Smooth muscle cell (in vitro differentiated cells): ENCODE results near the gene STX3. TPM values are rescaled to one million over a fixed set of nuclear protein-coding genes. Genes with fewer than 3 reads are reported as not detected.
"Not testable (repeated sequence)": the region's sequence is repeated elsewhere in the genome, so short reads cannot be mapped to it uniquely, and the experiment has no call there.

Experiments used
- DNase-seq: peaks from one replicate; lab custom pipeline; 2025; ENCODE audit not compliant: unreplicated experiment; lab: John Stamatoyannopoulos, UW
- H2AFZ ChIP-seq: fragments of 200-600 bp; sonication (generic); 2 replicates; pipeline ENCODE4 v1.6.0; 2016; ENCODE audit warnings: antibody characterized with exemption, low read depth, mild to moderate bottlenecking
- H3F3A ChIP-seq: fragments of 200-600 bp; sonication (generic); 2 replicates; pipeline ENCODE4 v1.6.0; 2017; ENCODE audit warnings: antibody characterized with exemption, low read depth
- H3K27ac ChIP-seq: fragments of 200-600 bp; sonication (generic); 2 replicates; pipeline ENCODE4 v1.5.1; 2016; ENCODE audit warnings: low read depth, mild to moderate bottlenecking
- H3K27me3 ChIP-seq: fragments of 200-600 bp; sonication (generic); 2 replicates; pipeline ENCODE4 v1.6.1; 2016; ENCODE audit warnings: low read depth, mild to moderate bottlenecking
- H3K36me3 ChIP-seq: fragments of 200-600 bp; sonication (generic); 2 replicates; pipeline ENCODE4 v1.5.1; 2016; ENCODE audit warnings: low read depth
- H3K4me1 ChIP-seq: fragments of 200-600 bp; sonication (generic); 2 replicates; pipeline ENCODE4 v1.5.1; 2016; ENCODE audit warnings: low read depth
- H3K4me2 ChIP-seq: fragments of 200-600 bp; sonication (generic); 2 replicates; pipeline ENCODE4 v1.6.0; 2016; ENCODE audit warnings: mild to moderate bottlenecking
- H3K4me3 ChIP-seq: fragments of 200-600 bp; sonication (generic); 2 replicates; pipeline ENCODE4 v1.5.1; 2016; ENCODE audit warnings: mild to moderate bottlenecking
- H3K79me2 ChIP-seq: fragments of 200-600 bp; sonication (generic); 2 replicates; pipeline ENCODE4 v1.6.0; 2016; ENCODE audit warnings: low read depth, mild to moderate bottlenecking
- H3K9ac ChIP-seq: fragments of 200-600 bp; sonication (generic); 2 replicates; pipeline ENCODE4 v1.6.0; 2016; ENCODE audit warnings: low read depth
- H3K9me3 ChIP-seq: fragments of 200-600 bp; sonication (generic); replicated peaks from 2 replicates; pipeline ENCODE4 v1.5.1; 2016; ENCODE audit warnings: low read depth
- H4K20me1 ChIP-seq: fragments of 200-600 bp; sonication (generic); 2 replicates; pipeline ENCODE4 v1.6.0; 2016; ENCODE audit warnings: low read depth
- CTCF ChIP-seq: fragments of 200-600 bp; sonication (generic); IDR thresholded peaks from 2 replicates; pipeline ENCODE4 v1.5.1; 2017; ENCODE audit warnings: borderline replicate concordance, mild to moderate bottlenecking, antibody characterized with exemption; ENCODE audit not compliant: insufficient read depth, poor library complexity, severe bottlenecking
- WGBS: methylation state at CpG from one replicate; pipeline ENCODE4 v1.1.7; 2016; ENCODE audit warnings: low lambda C conversion rate; 5-methylcytosine and 5-hydroxymethylcytosine counted together
- polyA plus RNA-seq: library from polyadenylated mRNA; unstranded; fragments of >200 nt; fragmentation: Nextera tagmentation; extraction: Ambion mirVana; gene quantifications from 2 replicates; pipeline ENCODE4 v1.2.1, GENCODE V29; 2016
- total RNA-seq: library from RNA; depleted of rRNA; stranded (reverse); fragments of >200 nt; gene quantifications from 2 replicates; pipeline ENCODE4 v1.2.3, GENCODE V29; 2014

STX3 gene
- total and polyA plus RNA-seq, 2 experiments from 2014 or later, result 24.1 to 52.2 TPM

- Histone ChIP-seq H2AFZ (no peak overlapping the region), H3K4me3 (no peak overlapping the region), H3K9ac (no peak overlapping the region), H4K20me1 (no peaks in the 10 kb centered on the region), H3K27me3 (no peaks in the 10 kb centered on the region), H3K79me2 (no peaks in the 10 kb centered on the region), H3K36me3 (no peaks in the 10 kb centered on the region), H3K9me3 (no peaks in the 10 kb centered on the region), H3F3A (no peaks in the 10 kb centered on the region), H3K4me1 (no peaks in the 10 kb centered on the region), H3K27ac (no peak overlapping the region), H3K4me2 (no peak overlapping the region)
- 84% methylated on average over 5 of the region's 5 CpGs for WGBS
- TF ChIP-seq CTCF, result no peak
- no peak for DNase-seq
Measured at GRCh38 chr11:59846556-59846955, 91.4 kb downstream of the STX3 start.

- Histone ChIP-seq H3K36me3 (no peaks in the 10 kb centered on the region), H3K27ac (no peak overlapping the region), H3K9ac (no peak overlapping the region), H2AFZ (no peak overlapping the region), H3K27me3 (no peaks in the 10 kb centered on the region), H3K4me2 (no peak overlapping the region), H3K4me3 (no peak overlapping the region), H3K4me1 (no peaks in the 10 kb centered on the region), H3K79me2 (no peaks in the 10 kb centered on the region), H4K20me1 (no peaks in the 10 kb centered on the region), H3F3A (no peaks in the 10 kb centered on the region), H3K9me3 (no peaks in the 10 kb centered on the region)
- 90% methylated on average over 3 of the region's 3 CpGs for WGBS
- DNase-seq, result no peak
- no peak for TF ChIP-seq CTCF
Measured at GRCh38 chr11:59847626-59848025, 92.5 kb downstream of the STX3 start.

DNA sequence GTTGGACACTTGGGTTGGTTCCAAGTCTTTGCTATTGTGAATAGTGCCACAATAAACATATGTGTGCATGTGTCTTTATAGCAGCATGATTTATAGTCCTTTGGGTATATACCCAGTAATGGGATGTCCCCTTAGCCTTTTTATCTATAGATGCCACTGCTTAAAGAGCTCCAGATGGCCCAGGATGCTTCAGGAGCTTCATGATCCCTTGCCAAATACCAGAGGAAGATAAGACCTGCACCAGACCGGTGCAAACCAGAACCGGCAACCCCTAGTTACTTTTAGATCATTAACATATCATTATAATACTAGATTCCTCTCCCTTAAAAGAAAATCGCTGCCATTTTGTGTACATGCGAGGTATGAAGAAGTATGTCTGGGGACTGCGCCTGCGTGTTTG is 93.3 kb downstream of the STX3 start:
- not testable (repeated sequence) for DNase-seq, H3F3A ChIP-seq, H3K79me2 ChIP-seq, H3K4me2 ChIP-seq, H3K4me1 ChIP-seq, H2AFZ ChIP-seq, H4K20me1 ChIP-seq, H3K9me3 ChIP-seq, H3K27me3 ChIP-seq, H3K9ac ChIP-seq, H3K36me3 ChIP-seq, H3K27ac ChIP-seq, H3K4me3 ChIP-seq
- WGBS, result 93% methylated on average over 6 of the region's 6 CpGs

GRCh38 chr11:59849129-59849528 is 94.0 kb downstream of the STX3 start:
- no peaks in the 10 kb centered on the region for H3K36me3 ChIP-seq
- H3K27ac ChIP-seq, result no peak overlapping the region
- H3K79me2 ChIP-seq, result no peaks in the 10 kb centered on the region
- H3K4me1 ChIP-seq, result no peaks in the 10 kb centered on the region
- H3K9me3 ChIP-seq, result no peaks in the 10 kb centered on the region
- no peaks in the 10 kb centered on the region for H4K20me1 ChIP-seq
- H3F3A ChIP-seq, result no peaks in the 10 kb centered on the region
- H3K4me3 ChIP-seq, result no peak overlapping the region
- no peak overlapping the region for H3K4me2 ChIP-seq
- WGBS, result 77% methylated on average over 2 of the region's 2 CpGs
- no peak overlapping the region for H2AFZ ChIP-seq
- DNase-seq, result no peak
- no peak overlapping the region for H3K9ac ChIP-seq
- H3K27me3 ChIP-seq, result no peaks in the 10 kb centered on the region
- TF ChIP-seq CTCF, result no peak

- DNase-seq, H3K79me2 ChIP-seq, H3K9me3 ChIP-seq, H2AFZ ChIP-seq, H3K36me3 ChIP-seq, H3F3A ChIP-seq, H3K9ac ChIP-seq, H3K4me3 ChIP-seq, H3K27me3 ChIP-seq, H4K20me1 ChIP-seq, H3K4me2 ChIP-seq, H3K4me1 ChIP-seq, H3K27ac ChIP-seq: not testable (repeated sequence)
- WGBS, result 93% methylated on average over 2 of the region's 2 CpGs
Measured at GRCh38 chr11:59849551-59849950, 94.4 kb downstream of the STX3 start.

GRCh38 chr11:59851416-59851815 is 96.2 kb downstream of the STX3 start:
- H3K4me1 ChIP-seq, H3K4me3 ChIP-seq, H3K36me3 ChIP-seq, H4K20me1 ChIP-seq, H3K4me2 ChIP-seq, H3K9me3 ChIP-seq, H2AFZ ChIP-seq, H3K79me2 ChIP-seq, H3K27me3 ChIP-seq, DNase-seq, H3K9ac ChIP-seq, H3K27ac ChIP-seq, H3F3A ChIP-seq: not testable (repeated sequence)
- WGBS, result 90% methylated on average over 5 of the region's 5 CpGs
